ENCODE data around the gene ZBTB16.

The ZBTB16 gene

GRCh38 chr11:114065094-114065493 is 5.6 kb downstream of the ZBTB16 start:
- no peak for DNase-seq (ENCODE audit: low spot score)

DNA sequence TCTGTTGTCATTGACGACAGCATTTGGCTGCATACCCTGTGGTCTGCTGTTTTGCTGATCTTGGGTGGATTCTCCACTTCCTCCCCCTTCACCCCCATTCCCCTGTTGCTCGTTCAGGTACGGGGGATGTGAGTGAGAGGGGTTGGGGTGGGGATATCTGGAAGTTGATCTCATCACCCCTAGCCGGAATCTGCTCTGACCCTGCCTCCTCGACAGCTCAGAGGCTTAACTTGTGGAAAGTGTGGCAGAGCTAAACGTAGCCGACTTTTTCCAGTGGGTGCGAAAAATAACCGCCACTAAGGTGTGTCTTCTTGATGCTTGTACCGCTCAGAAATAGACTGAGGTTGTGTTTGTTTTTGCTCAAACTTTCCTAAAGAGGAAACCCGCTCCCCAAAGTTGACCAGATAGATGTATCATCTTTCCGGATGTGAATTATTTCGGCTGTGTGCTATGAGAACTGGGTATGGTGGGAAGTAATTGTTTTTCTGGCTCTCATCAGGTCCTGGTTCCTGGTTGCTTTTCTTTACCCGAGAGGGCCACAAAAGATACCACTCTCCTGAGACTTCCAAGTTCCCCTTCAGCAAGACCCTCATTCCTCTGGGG is 6.6 kb downstream of the ZBTB16 start:
- DNase-seq (ENCODE audit: low spot score), result no peak

DNA sequence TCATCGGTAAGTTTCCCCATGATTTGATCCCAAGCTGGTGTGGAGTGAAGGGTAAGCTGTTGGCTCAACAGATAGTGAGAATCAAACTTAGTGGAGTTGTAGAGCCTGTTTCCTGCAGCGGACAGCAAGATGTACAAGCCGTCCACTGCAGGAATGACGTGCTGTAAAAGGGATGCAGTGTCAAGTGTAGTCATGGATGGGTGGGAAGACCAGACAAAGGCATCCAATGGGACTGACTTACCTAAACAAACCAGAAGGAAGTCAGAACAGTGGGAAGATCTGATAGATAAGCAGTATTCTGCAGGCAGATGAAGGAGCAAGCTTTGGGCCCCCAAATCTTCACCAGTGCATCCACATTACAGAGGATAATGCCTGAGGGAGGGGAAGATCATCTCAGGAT is 8.8 kb downstream of the ZBTB16 start:
- no peak for DNase-seq (ENCODE audit: low spot score)

DNA sequence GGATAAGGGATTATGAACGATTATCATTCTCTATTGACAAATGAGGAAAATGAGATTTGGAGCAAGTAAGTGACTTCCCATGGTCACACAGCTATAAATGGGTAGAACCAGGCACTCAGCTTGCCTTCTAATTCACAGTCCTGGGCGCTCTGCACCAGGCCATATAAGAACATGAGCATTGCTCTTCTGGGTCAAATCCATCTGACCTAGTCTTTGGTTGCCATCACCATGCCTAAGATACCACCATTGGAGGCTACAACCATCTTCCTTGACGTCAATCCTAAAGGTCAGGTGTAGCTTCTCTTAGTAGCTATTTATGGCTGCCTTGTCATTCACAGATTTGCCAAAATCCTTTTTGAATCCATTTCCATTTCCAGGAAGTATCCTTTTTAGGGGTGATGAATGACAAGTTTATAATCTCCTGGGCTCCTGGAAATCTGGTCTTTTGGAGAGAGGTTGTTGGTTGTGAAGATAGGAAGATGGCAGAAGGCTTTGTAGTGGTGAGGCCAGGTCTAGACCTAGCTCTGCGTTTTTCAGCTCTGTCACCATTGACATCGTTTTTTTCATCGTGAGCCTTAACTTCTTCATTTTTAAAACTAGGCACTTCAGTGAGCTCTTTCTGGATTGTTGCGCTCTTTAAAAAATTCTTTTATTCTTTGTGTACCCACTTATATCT is 11.1 kb downstream of the ZBTB16 start:
- no peak for DNase-seq (ENCODE audit: low spot score)

- DNase-seq (ENCODE audit: low spot score), result no peak
These were observed 13.7 kb downstream of the ZBTB16 start for GRCh38 chr11:114073007-114073827.

- DNase-seq (ENCODE audit: low spot score), result no peak
These were observed 14.4 kb downstream of the ZBTB16 start for GRCh38 chr11:114073828-114074381.

DNA sequence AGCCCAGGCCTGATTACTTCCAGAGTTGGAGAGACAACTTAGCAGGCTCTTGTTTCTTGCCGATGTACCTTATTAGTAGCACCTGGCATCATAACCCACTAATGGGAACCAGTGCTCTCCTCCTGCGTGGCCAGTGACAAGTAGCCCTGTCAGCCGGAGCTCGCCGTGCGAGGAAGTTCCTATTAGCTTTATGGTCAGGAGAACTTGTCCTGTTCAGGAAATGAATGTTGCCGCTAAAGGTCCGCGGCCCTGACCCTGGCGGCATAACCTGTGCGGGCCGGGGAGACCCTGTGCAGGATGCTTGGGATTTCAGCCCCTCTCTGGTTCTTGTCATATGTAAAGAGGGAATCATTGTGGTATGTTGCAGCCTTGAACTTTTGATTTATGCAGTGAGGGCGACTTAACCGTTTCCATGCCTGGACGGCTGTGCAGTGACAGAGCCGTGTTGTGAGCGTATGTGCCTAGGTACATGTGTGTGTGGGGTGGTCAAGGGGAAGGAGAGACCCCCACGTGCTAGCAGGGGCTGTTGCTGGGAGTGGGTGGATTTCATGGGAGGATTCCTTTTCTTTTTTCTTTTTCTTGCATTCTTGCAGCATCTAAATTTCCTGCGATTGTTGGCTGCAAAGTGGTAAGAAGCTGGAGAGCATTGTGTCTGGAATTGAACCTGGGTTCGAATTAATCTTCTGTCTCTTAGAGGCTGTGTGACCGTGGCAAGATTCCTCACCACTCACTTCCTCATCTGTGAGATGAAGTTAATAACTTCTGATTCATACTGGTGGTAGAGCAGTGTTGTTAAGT is 15.2 kb downstream of the ZBTB16 start:
- DNase-seq (ENCODE audit: low spot score), result no peak

GRCh38 chr11:114075344-114075610 is 15.8 kb downstream of the ZBTB16 start:
- DNase-seq (ENCODE audit: low spot score), result no peak

DNA sequence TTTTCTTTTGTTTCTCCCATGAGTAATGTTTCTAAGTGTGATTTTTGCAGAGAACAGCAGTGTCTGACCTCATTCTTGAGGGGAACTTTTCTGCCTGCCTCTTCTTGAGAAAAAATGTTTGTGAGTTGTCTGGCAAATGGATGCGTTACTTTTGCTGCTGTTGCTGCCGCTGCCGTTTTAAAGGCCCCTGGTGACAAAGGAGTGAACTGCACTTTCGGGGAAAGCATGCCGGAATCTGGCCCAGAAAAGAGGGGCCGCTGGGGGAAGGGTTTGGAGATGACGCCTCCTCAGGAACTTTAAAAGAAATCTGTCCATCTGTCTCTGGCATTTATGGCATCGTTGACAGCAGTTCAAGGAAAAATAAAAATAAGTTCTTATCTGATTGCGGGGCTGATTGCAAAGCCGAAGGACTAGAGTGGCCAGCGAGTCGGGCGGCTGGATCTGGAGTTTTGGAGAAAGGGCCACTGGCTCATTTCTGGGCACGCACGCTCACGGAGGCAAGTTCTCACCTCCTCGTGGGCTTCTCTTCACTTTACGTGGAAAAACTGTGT is 16.5 kb downstream of the ZBTB16 start:
- peak; percentile 62 for DNase-seq (ENCODE audit: low spot score)

DNA sequence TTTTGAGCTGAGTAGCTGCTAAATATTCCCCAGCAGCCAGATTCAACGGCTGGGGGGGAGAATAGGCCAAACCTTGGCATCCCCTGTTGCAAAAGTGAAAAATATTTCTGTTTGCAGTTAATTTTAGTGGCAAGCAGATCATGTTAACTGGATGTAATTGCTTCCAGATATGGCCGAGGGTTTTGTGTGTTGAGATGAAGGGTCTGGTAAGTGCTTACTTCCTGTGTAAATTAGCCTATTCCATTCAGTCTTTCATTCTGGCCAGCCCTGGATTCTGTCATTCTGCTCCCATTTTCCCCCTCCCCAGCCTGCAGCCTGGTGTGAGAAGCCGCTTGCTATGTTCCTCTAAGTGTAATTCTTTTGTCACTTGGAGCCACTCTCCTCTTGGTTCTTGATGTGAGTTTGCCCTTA is 17.4 kb downstream of the ZBTB16 start:
- DNase-seq (ENCODE audit: low spot score), result no peak

GRCh38 chr11:114077482-114078305 is 18.2 kb downstream of the ZBTB16 start:
- DNase-seq (ENCODE audit: low spot score), result no peak

DNA sequence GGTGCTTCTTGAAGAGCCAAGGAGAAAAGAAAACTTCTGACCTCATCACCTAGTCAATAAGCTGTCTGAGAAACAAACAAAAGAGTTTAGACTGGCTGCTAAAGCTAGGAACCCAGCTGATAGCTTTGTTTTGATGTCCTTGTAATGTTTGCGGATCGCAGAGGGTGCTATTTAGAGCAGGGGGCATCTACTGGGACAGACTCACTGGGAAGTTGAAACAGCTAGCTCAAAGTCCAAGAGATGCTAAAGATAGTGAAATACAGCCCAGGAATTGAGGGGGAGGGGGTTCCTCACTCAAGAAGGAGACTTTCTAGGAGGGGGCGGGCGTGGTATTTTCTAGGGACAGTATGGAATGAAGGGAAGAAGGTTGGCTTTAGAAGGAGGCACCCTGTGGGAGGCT is 18.9 kb downstream of the ZBTB16 start:
- no peak for DNase-seq (ENCODE audit: low spot score)

- DNase-seq (ENCODE audit: low spot score), result no peak
These were observed 20.1 kb downstream of the ZBTB16 start for GRCh38 chr11:114079511-114080065.

GRCh38 chr11:114080219-114080618 is 20.7 kb downstream of the ZBTB16 start:
- no peak for DNase-seq (ENCODE audit: low spot score)

- DNase-seq (ENCODE audit: low spot score), result no peak
These were observed 21.3 kb downstream of the ZBTB16 start for GRCh38 chr11:114080769-114081168.

- no peak for DNase-seq (ENCODE audit: low spot score)
These were observed 22.3 kb downstream of the ZBTB16 start for GRCh38 chr11:114081641-114082414.

DNA sequence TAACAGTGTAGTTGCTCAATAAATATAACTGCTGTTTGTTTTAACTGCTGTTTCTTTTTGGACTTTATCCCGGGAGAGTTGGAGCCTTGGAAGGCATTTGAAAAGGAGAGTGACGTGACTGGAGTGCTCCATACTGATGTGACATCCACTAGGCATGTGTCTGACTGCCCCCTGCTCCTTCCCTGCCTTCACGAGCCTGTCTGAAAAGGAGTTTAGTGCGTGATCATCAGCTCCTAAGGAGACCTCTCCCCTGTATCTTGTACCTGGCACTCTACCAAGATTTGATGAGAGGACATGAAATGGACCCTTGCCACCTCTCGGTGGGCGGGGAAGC is 22.9 kb downstream of the ZBTB16 start:
- no peak for DNase-seq (ENCODE audit: low spot score)

- no peak for DNase-seq (ENCODE audit: low spot score)
These were observed 23.3 kb downstream of the ZBTB16 start for GRCh38 chr11:114082767-114083181.

GRCh38 chr11:114083391-114084252 is 24.1 kb downstream of the ZBTB16 start:
- no peak for DNase-seq (ENCODE audit: low spot score)
